Transverse colon (tissue), 4 donors: ENCODE results near the gene TBX2.

Experiments used
- CTCF ChIP-seq, 5 experiments: fragments of 200-600 bp in 3 of 5; fragments of 450-650 bp in 2 of 5; sonication (generic) in 3 of 5; IDR thresholded peaks; 1 replicate in 2 of 5; 2 replicates in 3 of 5; pipeline ENCODE4 v1.5.1; 2016 to 2017; ENCODE audit warnings: antibody characterized with exemption in 5 of 5, inconsistent platforms in 3 of 5, mild to moderate bottlenecking in 2 of 5, moderate library complexity in 1 of 5
- EP300 ChIP-seq: sonication (generic); formaldehyde crosslinking; IDR thresholded peaks from one replicate; pipeline ENCODE4 v1.6.1; 2017; ENCODE audit warnings: antibody characterized with exemption, low read depth
- POLR2A ChIP-seq: fragments of 450-650 bp; IDR thresholded peaks from one replicate; pipeline ENCODE4 v1.6.1; 2016; ENCODE audit warnings: antibody characterized with exemption, mild to moderate bottlenecking, moderate library complexity
- POLR2AphosphoS5 ChIP-seq, 3 donors: sonication (generic); formaldehyde crosslinking; IDR thresholded peaks; one replicate each; pipeline ENCODE4 v1.6.1; 2016; ENCODE audit warnings: antibody characterized with exemption in 3 of 3

GRCh38 chr17:61369751-61370150 is 29.9 kb upstream of the TBX2 start:
- TF ChIP-seq EP300, result no peak
- TF ChIP-seq POLR2AphosphoS5 (IDR thresholded peaks at IDR 0.05), result no peak
- TF ChIP-seq CTCF (IDR thresholded peaks at IDR 0.05), result no peak
- no peak for TF ChIP-seq POLR2A
